GM12891 (cell line): ENCODE data around the gene PCSK1.

Experiments used
- POLR2A ChIP-seq: IDR thresholded peaks from 2 replicates; pipeline ENCODE4 v1.6.1; 2011; ENCODE audit warnings: low read depth, low read length, control low read depth
- POLR2AphosphoS5 ChIP-seq: IDR thresholded peaks from 2 replicates; pipeline ENCODE4 v1.6.1; 2011; ENCODE audit warnings: low read depth, low read length, control low read depth
- TAF1 ChIP-seq: IDR thresholded peaks from 2 replicates; pipeline ENCODE4 v1.6.1; 2011; ENCODE audit warnings: low read depth, low read length, control low read depth

DNA sequence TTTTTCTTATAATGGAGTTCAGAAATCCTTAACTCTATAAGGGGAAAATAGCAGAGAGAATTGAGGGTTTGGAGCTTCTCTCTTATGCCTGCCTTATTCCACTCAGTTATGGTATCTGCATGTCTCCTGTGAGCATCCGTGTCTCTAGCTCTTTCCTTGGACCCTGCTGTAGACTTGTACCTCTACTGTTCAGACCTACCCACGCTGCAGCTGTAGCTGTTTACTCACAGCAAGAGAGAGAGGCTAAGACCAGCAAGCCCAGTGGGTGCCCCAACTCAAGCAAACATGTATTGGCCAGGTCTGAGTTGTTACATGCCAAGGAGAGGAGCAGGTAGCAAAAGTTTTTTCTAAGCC, 7.1 kb upstream of the PCSK1 start:
- TF ChIP-seq POLR2A, result no peak
- no peak for TF ChIP-seq TAF1
- TF ChIP-seq POLR2AphosphoS5, result no peak
